NCI-H2081 treated with DMSO at 0.1 percent for 48 hours (cell line): ENCODE data around the gene NDUFA3.
"Not testable (repeated sequence)": the region's sequence is repeated elsewhere in the genome, so short reads cannot be mapped to it uniquely, and the experiment has no call there.

Source experiments
- DNase-seq: peaks from one replicate; lab custom pipeline; 2025; lab: John Stamatoyannopoulos, UW

NDUFA3 gene

GRCh38 chr19:54102421-54103169, at the start of gene NDUFA3:
NDUFA3 (plus strand) TSS chr19:54102855; CDS start chr19:54102879, 24 bp downstream.
- DNase-seq: peak; percentile 87

DNA sequence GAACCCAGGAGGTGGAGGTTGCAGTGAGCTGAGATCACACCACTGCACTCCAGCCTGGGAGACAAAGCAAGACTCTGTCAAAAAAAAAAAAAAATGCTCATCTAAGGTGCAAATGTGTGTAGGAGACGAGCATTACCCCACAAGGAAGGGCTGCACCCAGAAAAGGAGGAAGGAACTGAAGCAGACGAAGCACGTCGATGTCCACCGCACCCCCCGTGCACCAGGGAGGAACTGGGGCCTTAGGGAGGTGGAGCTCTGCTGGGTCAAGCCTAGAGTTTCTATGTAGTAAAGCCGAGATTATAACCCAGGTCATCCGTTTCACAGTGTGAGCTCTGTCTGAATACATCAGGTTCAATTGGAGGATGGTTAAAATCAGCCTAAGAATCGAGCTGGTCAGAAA, 40.0 kb upstream of the NDUFA3 start:
- DNase-seq: no peak

- DNase-seq: no peak
Measured at GRCh38 chr19:54063350-54064116, 39.1 kb upstream of the NDUFA3 start, which contains the start of gene VSTM1. VSTM1 (minus strand) TSS chr19:54063897; CDS start chr19:54063777, 120 bp downstream.

DNA sequence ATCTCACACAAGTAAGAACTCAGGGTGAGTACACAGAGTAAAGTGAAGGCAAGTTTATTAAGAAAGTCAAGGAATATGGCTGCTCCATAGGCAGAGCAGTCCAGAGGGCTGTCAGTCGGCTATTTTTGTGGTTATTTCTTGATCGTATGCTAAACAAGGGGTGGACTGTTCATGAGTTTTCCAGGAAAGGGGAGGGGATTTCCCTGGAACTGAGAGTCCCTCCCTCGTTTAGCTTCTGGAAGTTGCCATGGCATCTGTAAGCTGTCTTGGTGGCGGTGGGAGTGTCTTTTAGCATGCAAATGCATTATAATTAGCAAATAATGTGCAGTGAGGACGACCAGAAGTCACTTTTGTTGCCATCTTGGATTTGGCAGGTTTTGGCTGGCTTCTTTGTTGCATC, 33.2 kb upstream of the NDUFA3 start:
- no peak for DNase-seq

DNA sequence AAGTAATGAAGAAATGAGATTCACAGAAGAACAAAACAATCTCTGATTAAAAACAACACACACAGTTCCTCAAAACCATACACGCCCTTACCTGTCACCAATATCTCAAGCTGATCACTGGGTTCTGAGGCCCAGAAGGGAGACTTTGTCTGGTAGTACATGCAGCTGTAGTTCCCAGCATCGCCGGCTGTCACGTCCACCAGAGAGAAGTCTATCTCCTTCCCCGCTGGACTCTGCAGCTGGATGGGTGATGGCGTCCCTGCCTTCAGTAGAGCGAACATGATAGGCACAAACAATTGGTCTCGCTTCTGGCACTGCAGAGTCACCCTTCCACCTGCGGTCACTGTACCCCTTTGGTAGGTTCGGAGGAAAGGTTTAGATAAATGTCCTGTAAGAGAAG, 28.8 kb upstream of the NDUFA3 start:
- DNase-seq: no peak

GRCh38 chr19:54074851-54075250, 27.8 kb upstream of the NDUFA3 start:
- DNase-seq: no peak

DNA sequence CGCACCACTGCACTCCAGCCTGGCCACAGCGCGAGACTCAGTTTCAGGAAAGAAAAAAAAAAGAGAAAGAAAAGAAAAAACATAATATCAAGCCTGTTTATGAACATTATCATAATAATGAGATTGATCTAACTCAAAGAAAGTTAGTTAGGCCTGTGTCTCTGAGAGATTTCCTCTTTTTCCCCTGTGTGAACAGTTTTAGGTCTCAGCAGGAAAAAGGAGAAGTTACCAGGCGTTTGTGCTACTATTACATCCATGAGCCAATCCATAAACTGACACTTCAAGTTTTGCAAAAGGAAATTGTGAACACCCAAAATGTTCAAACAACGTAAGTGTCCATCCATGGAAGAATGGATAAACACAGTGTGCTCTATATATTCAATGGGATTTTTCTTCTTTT, 25.3 kb upstream of the NDUFA3 start:
- DNase-seq: no peak

GRCh38 chr19:54081032-54081431, 21.6 kb upstream of the NDUFA3 start, which contains the start of gene TARM1:
TARM1 (minus strand) TSS chr19:54081365; CDS start chr19:54081340, 25 bp downstream.
- DNase-seq: no peak

- no peak for DNase-seq
Measured at GRCh38 chr19:54084410-54084809, 18.2 kb upstream of the NDUFA3 start.

GRCh38 chr19:54094426-54095000, 8.1 kb upstream of the NDUFA3 start:
- DNase-seq: no peak

- no peak for DNase-seq
Measured at GRCh38 chr19:54095136-54095858, 7.4 kb upstream of the NDUFA3 start.

DNA sequence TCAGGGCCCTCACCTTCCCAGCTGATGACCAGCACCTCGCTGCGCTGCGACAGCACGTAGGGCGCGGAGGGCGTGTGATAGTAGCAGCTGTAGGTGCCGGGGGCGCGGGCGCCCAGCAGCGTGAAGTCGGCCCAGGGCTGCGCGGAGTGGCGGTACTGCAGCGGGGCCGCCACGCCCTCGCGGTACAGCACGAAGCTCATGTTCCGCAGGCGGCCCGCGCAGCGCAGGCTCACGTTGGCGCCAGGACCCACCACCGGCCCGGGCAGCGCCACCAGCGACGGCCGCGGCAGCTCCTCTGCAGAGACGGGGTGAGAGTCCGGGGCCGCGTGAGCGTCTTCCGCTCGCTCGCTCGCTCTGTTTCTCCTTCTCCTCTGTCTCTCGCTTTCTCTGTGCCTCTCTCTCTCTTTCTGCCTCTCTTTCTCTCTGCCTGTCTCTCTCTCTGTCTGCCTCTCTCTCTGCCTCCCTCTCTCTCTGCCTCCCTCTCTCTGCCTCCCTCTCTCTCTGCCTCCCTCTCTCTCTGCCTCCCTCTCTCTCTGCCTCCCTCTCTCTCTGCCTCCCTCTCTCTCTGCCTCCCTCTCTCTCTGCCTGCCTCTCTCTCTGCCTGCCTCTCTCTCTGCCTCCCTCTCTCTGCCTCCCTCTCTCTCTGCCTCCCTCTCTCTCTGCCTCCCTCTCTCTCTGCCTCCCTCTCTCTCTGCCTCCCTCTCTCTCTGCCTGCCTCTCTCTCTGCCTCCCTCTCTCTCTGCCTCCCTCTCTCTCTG, 6.6 kb upstream of the NDUFA3 start:
- not testable (repeated sequence) for DNase-seq

- DNase-seq: no peak
Measured at GRCh38 chr19:54096617-54097106, 6.0 kb upstream of the NDUFA3 start.

DNA sequence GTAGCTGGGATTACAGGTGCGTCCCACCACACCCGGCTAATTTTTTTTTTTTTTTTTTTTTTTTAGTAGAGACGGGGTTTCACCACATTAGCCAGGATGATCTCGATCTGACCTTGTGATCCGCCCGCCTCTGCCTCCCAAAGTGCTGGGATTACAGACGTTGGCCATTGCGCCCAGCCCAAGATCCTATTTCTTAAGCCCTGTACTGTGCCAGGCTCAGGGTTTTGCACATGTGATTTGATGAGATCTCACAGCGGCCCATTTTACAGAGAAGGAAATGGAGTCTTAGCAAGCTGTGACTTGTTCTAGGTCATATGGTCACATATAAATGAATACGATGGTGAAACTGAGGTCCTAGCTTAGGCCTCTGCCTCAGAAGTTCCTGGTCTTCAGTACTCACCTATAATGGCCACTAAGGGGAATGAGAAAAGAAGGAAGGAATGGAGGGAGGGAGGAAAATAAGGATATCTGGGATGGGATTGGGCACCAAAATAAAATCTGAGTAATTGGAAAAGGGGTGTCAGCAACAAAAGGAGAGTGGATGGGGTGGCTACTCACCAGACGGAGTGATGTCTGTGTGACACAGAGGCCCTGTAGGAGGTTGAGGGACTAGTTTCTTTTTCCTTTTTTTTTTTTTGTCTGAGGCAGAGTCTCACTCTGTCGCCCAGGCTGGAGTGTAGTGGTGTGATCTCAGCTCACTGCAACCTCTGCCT, 3.3 kb upstream of the NDUFA3 start:
- no peak for DNase-seq

DNA sequence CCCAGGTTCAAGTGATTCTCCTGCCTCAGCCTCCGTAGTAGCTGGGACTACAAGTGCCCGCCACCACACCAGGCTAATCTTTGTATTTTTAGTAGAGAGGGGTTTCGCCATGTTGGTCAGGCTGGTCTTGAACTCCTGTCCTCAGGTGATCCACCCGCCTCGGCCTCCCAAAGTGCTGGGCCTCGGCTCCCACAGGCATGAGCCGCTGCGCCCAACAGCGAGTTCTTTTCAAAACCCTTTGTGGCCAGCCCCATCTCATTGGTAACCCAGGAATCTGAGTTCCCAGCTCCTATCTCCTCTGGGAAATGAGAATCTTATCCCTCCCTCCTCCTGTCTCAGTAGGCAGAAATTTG, 2.8 kb upstream of the NDUFA3 start:
- DNase-seq: not testable (repeated sequence)

DNA sequence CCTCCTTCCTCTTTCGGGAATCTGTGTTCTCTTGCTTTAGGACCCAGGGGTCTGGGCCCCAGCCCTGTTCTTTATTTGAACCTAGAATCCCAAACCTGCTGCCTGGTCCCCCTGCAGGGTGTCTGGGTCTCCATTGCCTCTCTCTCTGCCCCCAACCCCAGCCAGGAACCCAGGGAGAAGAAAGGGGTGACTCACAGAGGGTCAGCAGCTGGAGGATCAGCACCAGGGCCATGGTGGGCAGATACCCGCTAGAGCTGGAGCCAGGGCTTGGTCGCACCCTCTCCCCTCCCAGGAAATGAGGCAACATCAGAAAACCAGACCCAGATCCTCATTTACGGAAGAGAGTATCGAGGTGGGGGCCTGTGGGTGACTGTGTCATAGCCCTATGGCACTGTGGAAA, 2.1 kb upstream of the NDUFA3 start, which contains the start of gene OSCAR:
OSCAR (minus strand) TSS at position 243 of the 400 bp plus-strand sequence; CDS start at position 232, 11 bp downstream.
- no peak for DNase-seq

DNA sequence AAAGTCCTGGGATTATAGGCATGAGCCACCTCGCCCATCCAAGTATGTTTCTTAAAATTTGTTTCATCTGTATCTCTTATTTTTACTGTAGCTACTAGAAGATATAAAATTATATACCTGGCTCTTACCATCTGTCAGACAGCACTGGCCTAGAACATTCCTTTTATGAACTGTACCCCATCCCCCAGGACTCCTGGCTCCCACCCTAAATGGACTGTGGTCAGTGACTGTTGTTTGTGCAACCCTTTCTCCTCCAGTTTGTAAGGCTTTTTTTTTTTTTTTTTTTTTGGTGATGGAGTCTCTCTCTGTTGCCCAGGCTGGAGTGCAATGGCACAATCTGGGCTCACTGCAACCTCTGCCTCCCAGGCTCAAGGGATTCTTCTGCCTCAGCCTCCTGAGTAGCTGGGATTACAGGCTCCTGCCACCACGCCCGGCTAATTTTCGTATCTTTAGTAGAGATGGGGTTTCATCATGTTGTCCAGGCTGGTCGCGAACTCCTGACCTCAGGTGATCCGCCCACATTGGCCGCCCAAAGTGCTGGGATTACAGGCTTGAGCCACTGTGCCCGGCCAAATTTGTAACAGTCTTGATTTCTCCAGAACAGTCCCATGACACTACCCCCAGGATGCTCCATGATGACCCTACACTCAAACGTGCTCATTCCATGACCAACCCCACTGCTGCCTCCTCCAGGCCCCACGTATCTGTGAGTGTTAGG, 2.5 kb downstream of the NDUFA3 start:
- DNase-seq: no peak

DNA sequence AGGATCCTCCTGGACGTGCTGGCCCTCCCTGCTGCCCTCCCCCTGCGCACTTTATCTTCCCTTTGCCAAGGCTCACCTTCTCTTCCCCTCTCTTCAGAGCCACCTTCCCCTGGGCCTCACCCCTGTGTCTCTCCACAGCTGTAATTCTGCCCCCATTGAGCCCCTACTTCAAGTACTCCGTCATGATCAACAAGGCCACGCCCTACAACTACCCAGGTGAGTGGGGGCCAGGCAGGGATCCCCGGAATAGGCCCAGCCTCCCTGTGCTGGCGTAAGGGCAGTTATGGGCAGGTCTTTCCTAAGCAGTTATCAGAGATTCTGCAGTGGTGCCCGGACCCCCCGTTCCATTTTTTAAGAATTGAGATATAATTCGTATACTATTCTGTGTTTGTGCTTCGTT, 3.1 kb downstream of the NDUFA3 start:
- DNase-seq: no peak

- no peak for DNase-seq
Measured at GRCh38 chr19:54106716-54107115, 4.1 kb downstream of the NDUFA3 start.
